Smooth muscle cell of the umbilical artery (primary cell): ENCODE data around the gene SLC32A1. TPM values are rescaled to one million over a fixed set of nuclear protein-coding genes. Genes with fewer than 3 reads are reported as not detected.

ENCODE experiments used
- total RNA-seq: library from RNA; depleted of rRNA; stranded (reverse); fragments of >200 nt; gene quantifications from 2 replicates; pipeline ENCODE4 v1.2.3, GENCODE V29; 2014

The SLC32A1 gene, protein sequence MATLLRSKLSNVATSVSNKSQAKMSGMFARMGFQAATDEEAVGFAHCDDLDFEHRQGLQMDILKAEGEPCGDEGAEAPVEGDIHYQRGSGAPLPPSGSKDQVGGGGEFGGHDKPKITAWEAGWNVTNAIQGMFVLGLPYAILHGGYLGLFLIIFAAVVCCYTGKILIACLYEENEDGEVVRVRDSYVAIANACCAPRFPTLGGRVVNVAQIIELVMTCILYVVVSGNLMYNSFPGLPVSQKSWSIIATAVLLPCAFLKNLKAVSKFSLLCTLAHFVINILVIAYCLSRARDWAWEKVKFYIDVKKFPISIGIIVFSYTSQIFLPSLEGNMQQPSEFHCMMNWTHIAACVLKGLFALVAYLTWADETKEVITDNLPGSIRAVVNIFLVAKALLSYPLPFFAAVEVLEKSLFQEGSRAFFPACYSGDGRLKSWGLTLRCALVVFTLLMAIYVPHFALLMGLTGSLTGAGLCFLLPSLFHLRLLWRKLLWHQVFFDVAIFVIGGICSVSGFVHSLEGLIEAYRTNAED
- total RNA-seq = not detected in 2 replicates

GRCh38 chr20:38723848-38724625 lies at the start of gene SLC32A1:
SLC32A1 (plus strand) TSS chr20:38724486; CDS start chr20:38724725, 239 bp downstream.

GRCh38 chr20:38748097-38748860 lies 24.0 kb downstream of the SLC32A1 start, which contains the start of gene ACTR5:
ACTR5 (plus strand) TSS chr20:38748460; CDS start chr20:38748479, 19 bp downstream.

Other genes with a start within 250 kb of the SLC32A1 start
- gene ADIG, start 143.3 kb upstream of the SLC32A1 start, total RNA-seq = not detected in 2 replicates
- not detected in 2 replicates for gene ARHGAP40, start 122.7 kb upstream of the SLC32A1 start, total RNA-seq
- gene ACTR5, start 24.0 kb downstream of the SLC32A1 start, total RNA-seq = 5.0 and 7.0 TPM in 2 replicates
- gene PPP1R16B, start 81.2 kb downstream of the SLC32A1 start, total RNA-seq = 0.05 and 0.30 TPM in 2 replicates
- 2.1 and 11.9 TPM in 2 replicates for gene FAM83D, start 201.9 kb downstream of the SLC32A1 start, total RNA-seq
- 11.9 and 15.1 TPM in 2 replicates for gene DHX35, start 237.9 kb downstream of the SLC32A1 start, total RNA-seq